Measurements from ENCODE around the gene DMD.

DNA sequence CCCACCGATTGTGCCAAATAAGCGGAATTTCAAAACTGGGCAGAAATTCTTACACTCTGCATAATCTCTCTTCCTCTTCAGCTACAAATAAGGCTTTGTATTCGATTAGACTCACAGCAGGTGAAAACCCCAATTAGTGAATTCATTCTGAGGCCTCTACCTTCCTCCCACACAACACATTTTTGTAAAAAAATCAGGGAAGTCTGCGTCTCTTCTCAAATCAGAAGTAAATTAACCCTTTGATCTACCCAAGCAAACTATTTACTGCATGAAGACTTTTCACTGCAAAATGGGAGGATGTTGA lies 1938.9 kb downstream of the DMD start:
- TF ChIP-seq, protein P1, sequence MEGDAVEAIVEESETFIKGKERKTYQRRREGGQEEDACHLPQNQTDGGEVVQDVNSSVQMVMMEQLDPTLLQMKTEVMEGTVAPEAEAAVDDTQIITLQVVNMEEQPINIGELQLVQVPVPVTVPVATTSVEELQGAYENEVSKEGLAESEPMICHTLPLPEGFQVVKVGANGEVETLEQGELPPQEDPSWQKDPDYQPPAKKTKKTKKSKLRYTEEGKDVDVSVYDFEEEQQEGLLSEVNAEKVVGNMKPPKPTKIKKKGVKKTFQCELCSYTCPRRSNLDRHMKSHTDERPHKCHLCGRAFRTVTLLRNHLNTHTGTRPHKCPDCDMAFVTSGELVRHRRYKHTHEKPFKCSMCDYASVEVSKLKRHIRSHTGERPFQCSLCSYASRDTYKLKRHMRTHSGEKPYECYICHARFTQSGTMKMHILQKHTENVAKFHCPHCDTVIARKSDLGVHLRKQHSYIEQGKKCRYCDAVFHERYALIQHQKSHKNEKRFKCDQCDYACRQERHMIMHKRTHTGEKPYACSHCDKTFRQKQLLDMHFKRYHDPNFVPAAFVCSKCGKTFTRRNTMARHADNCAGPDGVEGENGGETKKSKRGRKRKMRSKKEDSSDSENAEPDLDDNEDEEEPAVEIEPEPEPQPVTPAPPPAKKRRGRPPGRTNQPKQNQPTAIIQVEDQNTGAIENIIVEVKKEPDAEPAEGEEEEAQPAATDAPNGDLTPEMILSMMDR (IDR thresholded peaks at IDR 0.05), result no peak
- TF ChIP-seq TCF7L2 (IDR thresholded peaks at IDR 0.05; ENCODE audit: low read depth, low read length) (no peak), SIN3A (IDR thresholded peaks at IDR 0.05; ENCODE audit: borderline replicate concordance, insufficient read depth, low read depth, low read length) (no peak)
- TF ChIP-seq, protein P2, sequence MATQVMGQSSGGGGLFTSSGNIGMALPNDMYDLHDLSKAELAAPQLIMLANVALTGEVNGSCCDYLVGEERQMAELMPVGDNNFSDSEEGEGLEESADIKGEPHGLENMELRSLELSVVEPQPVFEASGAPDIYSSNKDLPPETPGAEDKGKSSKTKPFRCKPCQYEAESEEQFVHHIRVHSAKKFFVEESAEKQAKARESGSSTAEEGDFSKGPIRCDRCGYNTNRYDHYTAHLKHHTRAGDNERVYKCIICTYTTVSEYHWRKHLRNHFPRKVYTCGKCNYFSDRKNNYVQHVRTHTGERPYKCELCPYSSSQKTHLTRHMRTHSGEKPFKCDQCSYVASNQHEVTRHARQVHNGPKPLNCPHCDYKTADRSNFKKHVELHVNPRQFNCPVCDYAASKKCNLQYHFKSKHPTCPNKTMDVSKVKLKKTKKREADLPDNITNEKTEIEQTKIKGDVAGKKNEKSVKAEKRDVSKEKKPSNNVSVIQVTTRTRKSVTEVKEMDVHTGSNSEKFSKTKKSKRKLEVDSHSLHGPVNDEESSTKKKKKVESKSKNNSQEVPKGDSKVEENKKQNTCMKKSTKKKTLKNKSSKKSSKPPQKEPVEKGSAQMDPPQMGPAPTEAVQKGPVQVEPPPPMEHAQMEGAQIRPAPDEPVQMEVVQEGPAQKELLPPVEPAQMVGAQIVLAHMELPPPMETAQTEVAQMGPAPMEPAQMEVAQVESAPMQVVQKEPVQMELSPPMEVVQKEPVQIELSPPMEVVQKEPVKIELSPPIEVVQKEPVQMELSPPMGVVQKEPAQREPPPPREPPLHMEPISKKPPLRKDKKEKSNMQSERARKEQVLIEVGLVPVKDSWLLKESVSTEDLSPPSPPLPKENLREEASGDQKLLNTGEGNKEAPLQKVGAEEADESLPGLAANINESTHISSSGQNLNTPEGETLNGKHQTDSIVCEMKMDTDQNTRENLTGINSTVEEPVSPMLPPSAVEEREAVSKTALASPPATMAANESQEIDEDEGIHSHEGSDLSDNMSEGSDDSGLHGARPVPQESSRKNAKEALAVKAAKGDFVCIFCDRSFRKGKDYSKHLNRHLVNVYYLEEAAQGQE (IDR thresholded peaks at IDR 0.05; ENCODE audit: insufficient read depth in 1 of 2, low read depth in 2 of 2, low read length in 1 of 2), result no peak

All from Panc1 (cell line).